Superior temporal gyrus (tissue), 1 donor: ENCODE data around the gene PRX.

Source experiments
- DNase-seq: peaks from one replicate; pipeline ENCODE4 v3.0.0-alpha.2; 2016; ENCODE audit errors: extremely low spot score

PRX gene

GRCh38 chr19:40366697-40367561, 46.2 kb downstream of the PRX start:
- peak; percentile 41 for DNase-seq

GRCh38 chr19:40365613-40366401, 47.4 kb downstream of the PRX start:
- DNase-seq = peak; percentile 70

- no peak for DNase-seq
Measured at GRCh38 chr19:40365010-40365409, 48.2 kb downstream of the PRX start.

- no peak for DNase-seq
Measured at GRCh38 chr19:40363069-40363468, 50.1 kb downstream of the PRX start.

GRCh38 chr19:40362160-40362559, 51.0 kb downstream of the PRX start:
- no peak for DNase-seq

- DNase-seq = no peak
Measured at GRCh38 chr19:40360708-40361241, 52.4 kb downstream of the PRX start.

GRCh38 chr19:40360020-40360707, 53.0 kb downstream of the PRX start:
- no peak for DNase-seq

- DNase-seq = no peak
Measured at GRCh38 chr19:40358773-40359172, 54.4 kb downstream of the PRX start.

- DNase-seq = no peak
Measured at GRCh38 chr19:40357640-40358039, 55.5 kb downstream of the PRX start.

- no peak for DNase-seq
Measured at GRCh38 chr19:40356681-40357595, 56.2 kb downstream of the PRX start.

GRCh38 chr19:40355975-40356680, 57.0 kb downstream of the PRX start:
- no peak for DNase-seq

- DNase-seq = peak; percentile 53
Measured at GRCh38 chr19:40348961-40349507, 64.1 kb downstream of the PRX start.

GRCh38 chr19:40348125-40348913, 64.9 kb downstream of the PRX start, which contains the start of the genes C19orf47 and PLD3:
C19orf47 (minus strand) TSS chr19:40348397; CDS start chr19:40341857, 6,540 bp downstream.
PLD3 (plus strand) TSS chr19:40348695; CDS start chr19:40366484, 17,789 bp downstream.
- DNase-seq = peak; percentile 99

- no peak for DNase-seq
Measured at GRCh38 chr19:40344422-40344821, 68.8 kb downstream of the PRX start.
